Cardiac atrium fibroblast (primary cell): ENCODE results near the gene TNN. TPM values are rescaled to one million over a fixed set of nuclear protein-coding genes. Genes with fewer than 3 reads are reported as not detected.

Source experiments
- total RNA-seq: library from RNA; depleted of rRNA; stranded (reverse); fragments of >200 nt; gene quantifications from 2 replicates; pipeline ENCODE4 v1.2.3, GENCODE V29; 2015

The TNN gene
- total RNA-seq = not detected in 2 replicates

GRCh38 chr1:175067362-175068106 lies at the start of gene TNN:
Gene TNN (plus strand): TSS chr1:175067833. CDS start chr1:175077419, 9,586 bp downstream.

GRCh38 chr1:175023043-175023921 lies 44.4 kb upstream of the TNN start, which contains the start of gene MRPS14:
Gene MRPS14 (minus strand): TSS chr1:175023425. CDS start chr1:175023408, 17 bp downstream.

GRCh38 chr1:175192630-175193526 lies 125.2 kb downstream of the TNN start, which contains the start of gene KIAA0040:
Gene KIAA0040 (minus strand): TSS chr1:175192776. CDS start chr1:175161013, 31,763 bp downstream.

Other genes starting within 250 kb of the TNN start
- gene CACYBP, start 67.9 kb upstream of the TNN start, total RNA-seq = 59.8 and 68.4 TPM in 2 replicates
- 15.3 and 20.1 TPM in 2 replicates for gene MRPS14, start 44.4 kb upstream of the TNN start, total RNA-seq
- 3.8 and 4.9 TPM in 2 replicates for gene KIAA0040, start 124.9 kb downstream of the TNN start, total RNA-seq